OCI-LY7 (cell line): ENCODE results near the gene EPHB1. TPM values are rescaled to one million over a fixed set of nuclear protein-coding genes. Genes with fewer than 3 reads are reported as not detected.

Source experiments
- BruUV-seq: library from RNA; stranded (reverse); fragments of 400-500 nt; replicated peaks from 2 replicates; lab custom pipeline; 2021; lab: Mats Ljungman, UMichigan
- CTCF ChIA-PET: fragments of 300-600 bp; sonication (Branson Sonifier 250); formaldehyde crosslinking; loops from one replicate; lab custom pipeline; 2022; ENCODE audit warnings: antibody characterized with exemption; ENCODE audit not compliant: unreplicated experiment; lab: Charles Lee
- POLR2A ChIA-PET: fragments of 300-600 bp; sonication (Branson Sonifier 250); formaldehyde crosslinking; loops from one replicate; lab custom pipeline; 2022; ENCODE audit warnings: antibody characterized with exemption; lab: Charles Lee
- DNase-seq: peaks from one replicate; pipeline ENCODE4 v3.0.0-alpha.2; 2015; ENCODE audit warnings: low spot score
- H2AFZ ChIP-seq: fragments of 200-600 bp; sonication (generic), shearing (Covaris generic); 2 replicates; pipeline ENCODE4 v1.6.1; 2014; ENCODE audit warnings: mild to moderate bottlenecking, antibody characterized with exemption, low read length, moderate library complexity
- H3K27ac ChIP-seq: fragments of 200-600 bp; sonication (generic); 2 replicates; pipeline ENCODE4 v1.5.1; 2014; ENCODE audit warnings: mixed run types, low read depth, mild to moderate bottlenecking, moderate library complexity, low read length, inconsistent platforms; ENCODE audit not compliant: poor library complexity, severe bottlenecking
- H3K36me3 ChIP-seq: fragments of 200-600 bp; sonication (generic); 2 replicates; pipeline ENCODE4 v1.6.1; 2014; ENCODE audit warnings: mild to moderate bottlenecking, antibody characterized with exemption, low read length, moderate library complexity, mixed read lengths; ENCODE audit not compliant: insufficient read depth
- H3K4me1 ChIP-seq: fragments of 200-600 bp; sonication (generic); 2 replicates; pipeline ENCODE4 v1.5.1; 2014; ENCODE audit warnings: mild to moderate bottlenecking, low read length; ENCODE audit not compliant: insufficient read depth, poor library complexity, severe bottlenecking
- H3K4me2 ChIP-seq: fragments of 200-600 bp; sonication (generic); 2 replicates; pipeline ENCODE4 v1.6.1; 2014; ENCODE audit warnings: mild to moderate bottlenecking, low read length
- H3K4me3 ChIP-seq: fragments of 200-600 bp; sonication (generic); 2 replicates; pipeline ENCODE4 v1.5.1; 2014; ENCODE audit warnings: mild to moderate bottlenecking, low read depth, low read length; ENCODE audit not compliant: poor library complexity, severe bottlenecking
- H3K79me2 ChIP-seq: fragments of 200-600 bp; sonication (generic); 2 replicates; pipeline ENCODE4 v1.6.1; 2016; ENCODE audit warnings: low read depth, mild to moderate bottlenecking, low read length, moderate library complexity, mixed read lengths; ENCODE audit not compliant: insufficient read depth
- H3K9me2 ChIP-seq: fragments of 200-600 bp; sonication (generic); 2 replicates; pipeline ENCODE4 v1.6.1; 2016; ENCODE audit warnings: mild to moderate bottlenecking, low read length, mixed read lengths; ENCODE audit not compliant: insufficient read depth
- H3K9me3 ChIP-seq: fragments of 200-600 bp; sonication (generic); 2 replicates; pipeline ENCODE4 v1.6.1; 2014; ENCODE audit warnings: mild to moderate bottlenecking, mixed run types, low read length, mixed read lengths
- H4K20me1 ChIP-seq: fragments of 200-600 bp; sonication (generic); 2 replicates; pipeline ENCODE4 v1.6.1; 2014; ENCODE audit warnings: mild to moderate bottlenecking, antibody characterized with exemption, low read length, moderate library complexity, mixed read lengths; ENCODE audit not compliant: insufficient read depth
- EZH2phosphoT487 ChIP-seq: fragments of 200-600 bp; sonication (generic); IDR thresholded peaks from 2 replicates; pipeline ENCODE4 v1.6.1; 2018; ENCODE audit warnings: low read depth, borderline replicate concordance, mild to moderate bottlenecking, mixed run types, antibody characterized with exemption, low read length, moderate library complexity, mixed read lengths
- intact Hi-C: fragments of 100-400 bp; cut with micrococcal nuclease; formaldehyde crosslinking; loops from one replicate; pipeline ENCODE4 v1.10.0; 2022; ENCODE audit not compliant: unreplicated experiment
- total RNA-seq, 2 experiments: library from RNA; depleted of rRNA in 1 of 2; stranded (reverse); fragments of >200 nt in 1 of 2; shearing (Covaris generic) in 1 of 2; gene quantifications; 2 replicates each; pipeline ENCODE4 v1.2.3, GENCODE V29; 2014 to 2022
- TF ChIP-seq, protein P1 (sequence below): fragments of 200-600 bp; sonication (generic); conservative IDR thresholded peaks from 2 replicates; pipeline ENCODE4 v1.5.1; 2014; ENCODE audit warnings: mild to moderate bottlenecking, antibody characterized with exemption, low read length, moderate library complexity, mixed read lengths

The EPHB1 gene
- total RNA-seq, 2 experiments from 2014 or later: 0.54 to 1.3 TPM

GRCh38 chr3:135235541-135235940 lies 440.5 kb downstream of the EPHB1 start:
- intact Hi-C loops: no loop called here
- H3K4me3 ChIP-seq: no peak overlapping the region
- no peaks in the 10 kb centered on the region for H4K20me1 ChIP-seq
- H3K9me3 ChIP-seq: no peaks in the 10 kb centered on the region
- no peaks in the 10 kb centered on the region for H3K4me1 ChIP-seq
- H3K27ac ChIP-seq: no peak overlapping the region
- DNase-seq: no peak
- H2AFZ ChIP-seq: no peak overlapping the region
- no peaks in the 10 kb centered on the region for H3K36me3 ChIP-seq
- TF ChIP-seq, protein P1, sequence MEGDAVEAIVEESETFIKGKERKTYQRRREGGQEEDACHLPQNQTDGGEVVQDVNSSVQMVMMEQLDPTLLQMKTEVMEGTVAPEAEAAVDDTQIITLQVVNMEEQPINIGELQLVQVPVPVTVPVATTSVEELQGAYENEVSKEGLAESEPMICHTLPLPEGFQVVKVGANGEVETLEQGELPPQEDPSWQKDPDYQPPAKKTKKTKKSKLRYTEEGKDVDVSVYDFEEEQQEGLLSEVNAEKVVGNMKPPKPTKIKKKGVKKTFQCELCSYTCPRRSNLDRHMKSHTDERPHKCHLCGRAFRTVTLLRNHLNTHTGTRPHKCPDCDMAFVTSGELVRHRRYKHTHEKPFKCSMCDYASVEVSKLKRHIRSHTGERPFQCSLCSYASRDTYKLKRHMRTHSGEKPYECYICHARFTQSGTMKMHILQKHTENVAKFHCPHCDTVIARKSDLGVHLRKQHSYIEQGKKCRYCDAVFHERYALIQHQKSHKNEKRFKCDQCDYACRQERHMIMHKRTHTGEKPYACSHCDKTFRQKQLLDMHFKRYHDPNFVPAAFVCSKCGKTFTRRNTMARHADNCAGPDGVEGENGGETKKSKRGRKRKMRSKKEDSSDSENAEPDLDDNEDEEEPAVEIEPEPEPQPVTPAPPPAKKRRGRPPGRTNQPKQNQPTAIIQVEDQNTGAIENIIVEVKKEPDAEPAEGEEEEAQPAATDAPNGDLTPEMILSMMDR: no peak
- no peak for TF ChIP-seq EZH2phosphoT487
- CTCF ChIA-PET: no interaction called here
- no peaks in the 10 kb centered on the region for H3K9me2 ChIP-seq
- POLR2A ChIA-PET: no interaction called here
- no peak overlapping the region for H3K4me2 ChIP-seq
- BruUV-seq: no TSS peak
- no peaks in the 10 kb centered on the region for H3K79me2 ChIP-seq

DNA sequence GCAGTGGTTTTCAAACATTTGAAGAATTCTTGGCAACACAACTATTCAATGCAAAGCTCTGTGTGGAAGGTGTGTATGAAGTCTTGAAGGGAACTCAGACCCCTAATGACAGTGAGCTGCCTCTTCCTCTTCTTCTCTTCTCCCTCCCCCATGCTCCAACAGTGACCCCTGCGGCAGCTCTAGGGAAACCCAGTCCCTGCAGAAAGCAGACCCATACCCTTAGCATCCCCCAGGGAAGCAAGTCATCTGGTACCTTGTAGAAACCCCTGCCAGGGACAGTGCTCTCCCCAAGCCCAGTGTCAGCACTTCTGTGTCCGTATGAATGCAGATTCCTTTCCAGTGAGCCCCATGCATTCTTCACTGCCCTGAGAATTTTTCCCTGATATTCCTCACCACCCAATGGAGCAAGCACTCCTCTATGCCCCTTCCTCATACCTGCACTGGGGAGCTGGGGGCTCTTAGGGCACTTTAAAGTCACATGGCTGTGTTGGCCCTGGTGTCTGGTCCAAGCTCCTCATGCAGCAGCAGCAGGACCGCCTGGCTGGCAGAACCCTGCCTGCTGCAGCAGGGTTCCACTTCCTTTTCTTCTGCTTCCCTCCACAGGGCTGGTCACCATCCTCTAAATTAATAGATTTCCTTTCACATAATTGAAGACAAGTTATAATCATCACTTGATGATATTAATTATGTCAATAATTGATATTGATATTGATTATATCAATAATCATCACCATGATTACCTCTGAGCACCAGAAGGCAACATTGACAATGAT lies 442.5 kb downstream of the EPHB1 start:
- CTCF ChIA-PET: no interaction called here
- Histone ChIP-seq H3K9me2 (no peaks in the 10 kb centered on the region), H3K79me2 (no peaks in the 10 kb centered on the region), H3K27ac (no peak overlapping the region), H3K36me3 (no peaks in the 10 kb centered on the region), H3K4me3 (no peak overlapping the region), H3K4me2 (no peak overlapping the region), H2AFZ (no peak overlapping the region), H3K4me1 (no peaks in the 10 kb centered on the region), H4K20me1 (no peaks in the 10 kb centered on the region), H3K9me3 (no peaks in the 10 kb centered on the region)
- POLR2A ChIA-PET: interaction anchor here (0.6 kb wide), 1 partner anchor 118 kb away, joined by 3 read pairs; no protein-coding TSS in a partner anchor
- no peak for DNase-seq
- intact Hi-C loops: no loop called here
- TF ChIP-seq, protein P1: no peak
- TF ChIP-seq EZH2phosphoT487: no peak
- BruUV-seq: no TSS peak

GRCh38 chr3:135238236-135238830 lies 443.3 kb downstream of the EPHB1 start:
- Histone ChIP-seq H3K79me2 (no peaks in the 10 kb centered on the region), H3K27ac (no peak overlapping the region), H2AFZ (no peak overlapping the region), H3K36me3 (no peaks in the 10 kb centered on the region), H3K4me1 (no peaks in the 10 kb centered on the region), H3K9me2 (no peaks in the 10 kb centered on the region), H3K4me3 (no peak overlapping the region), H3K9me3 (no peaks in the 10 kb centered on the region), H4K20me1 (no peaks in the 10 kb centered on the region; the same call in 1 of the 2 replicates), H3K4me2 (no peak overlapping the region)
- TF ChIP-seq, protein P1: no peak
- TF ChIP-seq EZH2phosphoT487: no peak
- intact Hi-C loops: no loop called here
- ChIA-PET POLR2A (no interaction called here), CTCF (no interaction called here)
- DNase-seq: no peak
- no TSS peak for BruUV-seq
